Vagina (tissue), 2 donors: ENCODE data around the gene GAS7.

Experiments
- CTCF ChIP-seq, 3 experiments: fragments of 450-650 bp in 2 of 3; fragments of 200-600 bp in 1 of 3; sonication (generic) in 1 of 3; IDR thresholded peaks; one replicate each; pipeline ENCODE4 v1.5.1; 2017 to 2019; ENCODE audit warnings: antibody characterized with exemption in 3 of 3, mild to moderate bottlenecking in 2 of 3, moderate library complexity in 2 of 3
- POLR2AphosphoS5 ChIP-seq, 2 donors: sonication (generic); formaldehyde crosslinking; IDR thresholded peaks; one replicate each; pipeline ENCODE4 v1.9.0; 2017; ENCODE audit warnings: antibody characterized with exemption in 2 of 2, mild to moderate bottlenecking in 2 of 2, low read depth in 1 of 2; ENCODE audit not compliant: insufficient read depth in 1 of 2

GRCh38 chr17:9942885-9943284 is 255.5 kb downstream of the GAS7 start:
- no peak for TF ChIP-seq CTCF (IDR thresholded peaks at IDR 0.05)
- TF ChIP-seq POLR2AphosphoS5 (IDR thresholded peaks at IDR 0.05; ENCODE audit: insufficient read depth in 1 of 2, low read depth in 1 of 2), result no peak
